CD4-positive, CD25-positive, alpha-beta regulatory T cell (primary cell): ENCODE data around the gene TMCC3. TPM values are rescaled to one million over a fixed set of nuclear protein-coding genes. Genes with fewer than 3 reads are reported as not detected.

Source experiments
- ATAC-seq, 2 donors: fragments of 150-1000 bp; cut with Tn5 transposase; one replicate each; pipeline ENCODE4 v1.10.0; 2021; ENCODE audit warnings: low read depth in 2 of 2, moderate number of reproducible peaks in 2 of 2, moderate library complexity in 1 of 2
- DNase-seq, 3 donors: peaks; one replicate each; pipeline versions ENCODE4 v3.0.0 to v3.0.0-alpha.2; 2012 to 2022; ENCODE audit warnings: mixed read lengths in 1 of 3
- H3K27ac ChIP-seq: one replicate; pipeline ENCODE4 v1.7.0; 2013; ENCODE audit warnings: mild to moderate bottlenecking, low read length; ENCODE audit not compliant: insufficient read depth, poor library complexity, severe bottlenecking
- H3K27me3 ChIP-seq: one replicate; pipeline ENCODE4 v1.7.0; 2013; ENCODE audit warnings: low read length; ENCODE audit not compliant: control insufficient read depth, insufficient read depth
- H3K36me3 ChIP-seq: one replicate; pipeline ENCODE4 v1.7.0; 2013; ENCODE audit warnings: mild to moderate bottlenecking, low read length, moderate library complexity; ENCODE audit not compliant: control insufficient read depth, insufficient read depth
- H3K4me1 ChIP-seq: 2 replicates; pipeline ENCODE4 v1.7.0; 2013; ENCODE audit warnings: mild to moderate bottlenecking, low read length; ENCODE audit not compliant: insufficient read depth, control insufficient read depth, poor library complexity, severe bottlenecking
- H3K4me3 ChIP-seq: one replicate; pipeline ENCODE4 v1.7.0; 2013; ENCODE audit warnings: low read depth, mild to moderate bottlenecking, low read length, moderate library complexity
- H3K9me3 ChIP-seq, 2 experiments: 1 replicate in 1 of 2; 2 replicates in 1 of 2; pipeline ENCODE4 v1.7.0; 2013; ENCODE audit warnings: low read length in 2 of 2, mild to moderate bottlenecking in 1 of 2, moderate library complexity in 1 of 2; ENCODE audit not compliant: control insufficient read depth in 2 of 2
- H3K27ac Mint-ChIP-seq, 3 donors: one replicate each; pipeline ENCODE4 v1.8.0; 2020 to 2022; ENCODE audit warnings: mild to moderate bottlenecking in 3 of 3, mixed read lengths in 3 of 3, moderate library complexity in 2 of 3
- H3K27me3 Mint-ChIP-seq: one replicate; pipeline ENCODE4 v1.8.0; 2022; ENCODE audit warnings: mild to moderate bottlenecking, mixed read lengths
- H3K36me3 Mint-ChIP-seq: one replicate; pipeline ENCODE4 v1.8.0; 2020; ENCODE audit warnings: mixed read lengths
- H3K4me1 Mint-ChIP-seq, 4 donors: one replicate each; pipeline ENCODE4 v1.8.0; 2020 to 2022; ENCODE audit warnings: mixed read lengths in 4 of 4, mild to moderate bottlenecking in 1 of 4
- H3K4me3 Mint-ChIP-seq, 4 donors: one replicate each; pipeline ENCODE4 v1.8.0; 2020 to 2022; ENCODE audit warnings: mild to moderate bottlenecking in 4 of 4, mixed read lengths in 4 of 4, moderate library complexity in 3 of 4
- H3K9me3 Mint-ChIP-seq, 7 donors: one replicate each; pipeline ENCODE4 v1.8.0; 2020 to 2022; ENCODE audit warnings: mixed read lengths in 7 of 7, mild to moderate bottlenecking in 3 of 7, moderate library complexity in 2 of 7
- polyA plus RNA-seq, 4 donors: library from polyadenylated mRNA; unstranded; fragments of 300-500 nt; fragmentation: Illumina TruSeq; gene quantifications; one replicate each; pipeline ENCODE4 v1.2.3, GENCODE V29; 2021
- total RNA-seq: library from RNA; stranded (reverse); gene quantifications from one replicate; pipeline ENCODE4 v1.2.3, GENCODE V29; 2022

The TMCC3 gene
- total and polyA plus RNA-seq, 5 donors from 2014 or later: 0.06 to 0.83 (median 0.32) TPM

GRCh38 chr12:94678379-94678778 is 28.0 kb upstream of the TMCC3 start:
- Mint-ChIP-seq H3K9me3 (peaks cover 0 to 5% (median 0%) of the 10 kb centered on the region in 7 donors), H3K27me3 (peaks cover 5% of the 10 kb centered on the region), H3K27ac (no peak overlapping the region), H3K4me1 (peaks cover 0 to 9% (median 6%) of the 10 kb centered on the region in 4 donors), H3K36me3 (no peaks in the 10 kb centered on the region), H3K4me3 (no peak overlapping the region)
- Histone ChIP-seq H3K4me1 (no peaks in the 10 kb centered on the region), H3K36me3 (no peaks in the 10 kb centered on the region), H3K9me3 (no peaks in the 10 kb centered on the region), H3K27me3 (peaks cover 3% of the 10 kb centered on the region), H3K27ac (no peak overlapping the region), H3K4me3 (no peak overlapping the region)
- ATAC-seq: no peak
- DNase-seq: no peak

GRCh38 chr12:94677778-94678177 is 27.4 kb upstream of the TMCC3 start:
- H3K4me1 Mint-ChIP-seq: peaks cover 0 to 9% (median 6%) of the 10 kb centered on the region in 4 donors
- DNase-seq: no peak

GRCh38 chr12:94676922-94677321 is 26.6 kb upstream of the TMCC3 start:
- Histone ChIP-seq H3K4me1 (no peaks in the 10 kb centered on the region), H3K27ac (no peak overlapping the region), H3K27me3 (peaks cover 5% of the 10 kb centered on the region), H3K4me3 (no peak overlapping the region), H3K9me3 (no peaks in the 10 kb centered on the region), H3K36me3 (no peaks in the 10 kb centered on the region)
- Mint-ChIP-seq H3K27me3 (peaks cover 5% of the 10 kb centered on the region), H3K36me3 (no peaks in the 10 kb centered on the region), H3K27ac (no peak overlapping the region), H3K9me3 (peaks cover 0 to 1% (median 0%) of the 10 kb centered on the region in 7 donors), H3K4me3 (no peak overlapping the region), H3K4me1 (peaks cover 0 to 9% (median 6%) of the 10 kb centered on the region in 4 donors)
- DNase-seq: no peak
- ATAC-seq: no peak

More at GRCh38 chr12:94677778-94678177, 27.4 kb upstream of the TMCC3 start:
- ATAC-seq: no peak
- Histone ChIP-seq H3K9me3 (no peaks in the 10 kb centered on the region), H3K4me3 (no peak overlapping the region), H3K36me3 (no peaks in the 10 kb centered on the region), H3K27ac (no peak overlapping the region), H3K27me3 (peaks cover 5% of the 10 kb centered on the region), H3K4me1 (no peaks in the 10 kb centered on the region)
- H3K4me3 Mint-ChIP-seq: no peak overlapping the region
- H3K27ac Mint-ChIP-seq: no peak overlapping the region
- peaks cover 0 to 2% (median 0%) of the 10 kb centered on the region in 7 donors for H3K9me3 Mint-ChIP-seq
- peaks cover 5% of the 10 kb centered on the region for H3K27me3 Mint-ChIP-seq
- no peaks in the 10 kb centered on the region for H3K36me3 Mint-ChIP-seq

GRCh38 chr12:94676031-94676641 is 25.8 kb upstream of the TMCC3 start:
- Mint-ChIP-seq H3K4me3 (peak overlapping the region in 2 of 4 donors; percentile 0 to 71), H3K27me3 (peaks cover 5% of the 10 kb centered on the region), H3K27ac (peak overlapping the region in 1 of 3 donors; percentile 17), H3K9me3 (no peaks in the 10 kb centered on the region), H3K4me1 (peaks cover 0 to 9% (median 6%) of the 10 kb centered on the region in 4 donors), H3K36me3 (no peaks in the 10 kb centered on the region)
- Histone ChIP-seq H3K9me3 (no peaks in the 10 kb centered on the region), H3K27ac (no peak overlapping the region), H3K27me3 (peaks cover 5% of the 10 kb centered on the region), H3K36me3 (no peaks in the 10 kb centered on the region), H3K4me3 (no peak overlapping the region), H3K4me1 (no peaks in the 10 kb centered on the region)
- DNase-seq: peak in 1 of 3 donors; percentile 38
- ATAC-seq: peak; percentile 39 to 57

GRCh38 chr12:94674835-94675234 is 24.5 kb upstream of the TMCC3 start:
- no peak overlapping the region for H3K27ac ChIP-seq
- H3K27me3 ChIP-seq: peaks cover 5% of the 10 kb centered on the region
- H3K4me3 ChIP-seq: no peak overlapping the region
- Mint-ChIP-seq H3K27ac (no peak overlapping the region), H3K36me3 (no peaks in the 10 kb centered on the region), H3K27me3 (peaks cover 5% of the 10 kb centered on the region), H3K4me1 (peaks cover 0 to 9% (median 6%) of the 10 kb centered on the region in 4 donors), H3K4me3 (no peak overlapping the region), H3K9me3 (no peaks in the 10 kb centered on the region)
- DNase-seq: no peak
- ATAC-seq: no peak
- H3K4me1 ChIP-seq: no peaks in the 10 kb centered on the region
- no peaks in the 10 kb centered on the region for H3K9me3 ChIP-seq
- no peaks in the 10 kb centered on the region for H3K36me3 ChIP-seq

- Histone ChIP-seq H3K4me3 (no peak overlapping the region), H3K4me1 (no peaks in the 10 kb centered on the region), H3K27ac (no peak overlapping the region), H3K36me3 (no peaks in the 10 kb centered on the region), H3K9me3 (no peaks in the 10 kb centered on the region), H3K27me3 (peaks cover 5% of the 10 kb centered on the region)
- Mint-ChIP-seq H3K27ac (no peak overlapping the region), H3K4me3 (no peak overlapping the region), H3K36me3 (no peaks in the 10 kb centered on the region), H3K4me1 (peaks cover 0 to 9% (median 6%) of the 10 kb centered on the region in 4 donors), H3K27me3 (peaks cover 5% of the 10 kb centered on the region), H3K9me3 (no peaks in the 10 kb centered on the region)
- DNase-seq (no peak), ATAC-seq (no peak)
These were observed 23.7 kb upstream of the TMCC3 start for GRCh38 chr12:94674051-94674451.

- no peaks in the 10 kb centered on the region for H3K36me3 Mint-ChIP-seq
- no peak overlapping the region for H3K27ac ChIP-seq
- no peak overlapping the region for H3K4me3 Mint-ChIP-seq
- no peak overlapping the region for H3K27ac Mint-ChIP-seq
- no peak overlapping the region for H3K4me3 ChIP-seq
- H3K4me1 Mint-ChIP-seq: peaks cover 0 to 9% (median 6%) of the 10 kb centered on the region in 4 donors
- H3K27me3 Mint-ChIP-seq: peaks cover 5% of the 10 kb centered on the region
- H3K9me3 ChIP-seq: no peaks in the 10 kb centered on the region
- no peaks in the 10 kb centered on the region for H3K4me1 ChIP-seq
- H3K36me3 ChIP-seq: no peaks in the 10 kb centered on the region
- ATAC-seq (no peak), DNase-seq (no peak)
- peaks cover 5% of the 10 kb centered on the region for H3K27me3 ChIP-seq
- no peaks in the 10 kb centered on the region for H3K9me3 Mint-ChIP-seq
These were observed 23.1 kb upstream of the TMCC3 start for GRCh38 chr12:94673496-94673895.

GRCh38 chr12:94671917-94672316 is 21.6 kb upstream of the TMCC3 start:
- peaks cover 5% of the 10 kb centered on the region for H3K27me3 Mint-ChIP-seq
- Histone ChIP-seq H3K27ac (no peak overlapping the region), H3K9me3 (no peaks in the 10 kb centered on the region), H3K4me1 (no peaks in the 10 kb centered on the region), H3K4me3 (no peak overlapping the region), H3K36me3 (no peaks in the 10 kb centered on the region), H3K27me3 (peaks cover 5% of the 10 kb centered on the region)
- ATAC-seq (no peak), DNase-seq (no peak)
- no peak overlapping the region for H3K4me3 Mint-ChIP-seq
- no peaks in the 10 kb centered on the region for H3K36me3 Mint-ChIP-seq
- H3K9me3 Mint-ChIP-seq: no peaks in the 10 kb centered on the region
- peaks cover 0 to 9% (median 6%) of the 10 kb centered on the region in 4 donors for H3K4me1 Mint-ChIP-seq
- no peak overlapping the region for H3K27ac Mint-ChIP-seq
